GM12892 (cell line): ENCODE data around the gene IL1RAP.

Experiments
- POLR2A ChIP-seq: IDR thresholded peaks from 2 replicates; pipeline ENCODE4 v1.6.1; 2011; ENCODE audit warnings: low read depth, low read length, control low read depth
- POLR2AphosphoS5 ChIP-seq: IDR thresholded peaks from 2 replicates; pipeline ENCODE4 v1.6.1; 2011; ENCODE audit warnings: low read depth, low read length, control low read depth

DNA sequence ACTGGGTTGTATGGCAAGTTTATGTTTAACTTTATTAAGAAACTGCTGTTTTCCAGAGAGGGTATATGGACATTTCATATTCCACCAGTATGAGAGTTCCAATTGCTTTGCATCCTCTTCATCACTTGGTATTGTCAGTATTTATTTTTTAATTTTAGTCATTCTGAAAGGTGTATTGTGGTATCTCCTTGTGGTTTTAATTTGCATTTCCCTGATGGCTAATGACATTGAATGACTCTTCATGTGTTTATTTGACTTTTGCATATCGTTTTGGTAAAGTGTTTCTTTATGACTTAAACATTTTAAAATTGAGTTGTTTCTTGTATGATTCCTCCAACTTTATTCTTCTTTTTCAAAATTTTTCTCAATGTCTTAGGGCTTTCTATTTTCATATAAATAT, 44.4 kb downstream of the IL1RAP start:
- TF ChIP-seq POLR2A (no peak), POLR2AphosphoS5 (no peak)
